Gastrocnemius medialis (tissue), 4 donors: Measurements from ENCODE around the gene RFT1. TPM values are rescaled to one million over a fixed set of nuclear protein-coding genes. Genes with fewer than 3 reads are reported as not detected.

Experiments used
- ATAC-seq, 2 donors: fragments of 150-250 bp; one replicate each; pipeline ENCODE4 v1.9.1; 2016
- DNase-seq, 2 donors: peaks; one replicate each; pipeline ENCODE4 v3.0.0-alpha.2; 2019
- H3K27ac ChIP-seq, 4 donors: fragments of 200-600 bp; sonication (generic); 1 replicate in 1 of 4; 2 replicates in 3 of 4; pipeline ENCODE4 v1.5.1; 2016 to 2018; ENCODE audit warnings: mild to moderate bottlenecking in 2 of 4, moderate library complexity in 1 of 4
- H3K27me3 ChIP-seq, 3 donors: fragments of 200-600 bp; sonication (generic) in 2 of 3; 1 replicate in 1 of 3; 2 replicates in 2 of 3; pipeline versions ENCODE4 v1.5.1 to v1.6.0; 2016 to 2019; ENCODE audit warnings: mild to moderate bottlenecking in 1 of 3, moderate library complexity in 1 of 3
- H3K36me3 ChIP-seq, 2 donors: fragments of 200-600 bp; sonication (generic) in 1 of 2; one replicate each; pipeline ENCODE4 v1.5.1; 2017 to 2018
- H3K4me1 ChIP-seq, 2 donors: fragments of 200-600 bp; sonication (generic) in 1 of 2; one replicate each; pipeline ENCODE4 v1.5.1; 2016 to 2017; ENCODE audit warnings: mild to moderate bottlenecking in 2 of 2
- H3K4me3 ChIP-seq, 4 donors: fragments of 200-600 bp; sonication (generic) in 3 of 4; 1 replicate in 1 of 4; 2 replicates in 3 of 4; pipeline ENCODE4 v1.5.1; 2016 to 2019; ENCODE audit warnings: mild to moderate bottlenecking in 2 of 4
- H3K9me3 ChIP-seq, 3 donors: fragments of 200-600 bp; sonication (generic) in 2 of 3; 1 replicate in 1 of 3; 2 replicates in 2 of 3; pipeline ENCODE4 v1.5.1; 2016 to 2019
- POLR2A ChIP-seq, 2 donors: fragments of 450-650 bp; IDR thresholded peaks; one replicate each; pipeline ENCODE4 v1.6.1; 2017; ENCODE audit warnings: antibody characterized with exemption in 2 of 2, mild to moderate bottlenecking in 2 of 2, moderate library complexity in 2 of 2
- in situ Hi-C, 4 donors: fragments of 200-750 bp; cut with MboI; loops; one replicate each; pipeline versions ENCODE4 v1.15.0 to v1.8.0; 2017; ENCODE audit warnings: low sequenced_read_pairs in 4 of 4
- intact Hi-C: fragments of 100-400 bp; cut with DNase I; formaldehyde crosslinking; loops from one replicate; pipeline ENCODE4 v1.15.1; 2023; ENCODE audit warnings: low total_unique reads
- total RNA-seq, 4 donors: library from RNA; depleted of rRNA; stranded (reverse); fragments of >200 nt; gene quantifications; one replicate each; pipeline versions ENCODE4 v1.1.0 to v1.2.3, GENCODE V29; 2016
- TF ChIP-seq, protein P1 (sequence below), 5 experiments: fragments of 450-650 bp in 3 of 5; fragments of 200-600 bp in 2 of 5; sonication (generic) in 2 of 5; IDR thresholded peaks in 4 of 5; conservative IDR thresholded peaks in 1 of 5; 1 replicate in 4 of 5; 2 replicates in 1 of 5; pipeline ENCODE4 v1.5.1; 2016 to 2019; ENCODE audit warnings: antibody characterized with exemption in 5 of 5, mild to moderate bottlenecking in 3 of 5, moderate library complexity in 3 of 5

Gene RFT1
- total RNA-seq, 4 donors from 2014 or later: 2.5 to 5.7 (median 5.2) TPM

DNA sequence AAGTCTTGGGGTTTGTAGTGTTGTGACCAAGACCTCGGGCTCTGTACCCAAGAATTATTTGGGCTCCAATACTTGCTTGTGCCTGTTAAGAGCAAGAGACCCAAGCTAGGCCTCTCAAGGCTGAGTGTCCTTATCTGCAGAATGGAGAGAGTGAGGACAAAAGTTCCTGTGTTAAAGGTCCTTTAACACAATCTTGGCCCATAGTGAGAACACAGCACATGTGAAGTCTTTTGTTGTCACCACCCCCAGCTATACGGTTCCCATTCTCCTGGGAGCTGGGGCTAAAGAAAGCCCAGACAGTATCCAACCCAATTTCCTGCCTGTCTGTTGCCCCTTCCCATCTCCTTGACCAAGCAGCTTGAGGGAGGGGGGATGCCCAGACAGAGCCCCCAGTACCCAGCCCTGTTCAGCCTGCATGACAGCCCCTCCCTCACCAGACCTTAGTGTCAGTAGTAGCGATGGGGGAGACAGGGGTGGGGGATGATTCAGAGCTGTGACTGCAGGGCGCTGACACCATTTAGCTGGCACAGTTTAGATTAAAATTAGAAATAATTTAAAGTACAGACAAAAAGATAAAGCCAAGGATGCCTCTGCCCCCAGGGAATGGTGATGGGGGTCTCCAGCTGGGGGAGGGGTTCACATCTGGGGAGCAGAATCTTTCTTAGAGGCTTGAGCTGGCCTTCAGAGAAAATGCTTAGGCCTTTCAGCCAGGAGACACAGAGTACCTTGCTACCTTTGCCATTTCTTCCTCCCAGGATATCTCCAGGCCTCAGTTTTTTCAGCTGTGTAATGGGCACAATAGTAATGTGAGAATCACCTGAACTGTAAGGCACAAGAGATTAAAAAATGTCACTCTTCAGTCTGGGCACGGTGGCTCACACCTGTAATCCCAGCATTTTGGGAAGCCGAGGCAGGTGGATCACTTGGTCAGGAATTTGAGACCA is 33.5 kb upstream of the RFT1 start:
- peak overlapping the region in 1 of 4 donors; percentile 13 for H3K27ac ChIP-seq
- intact Hi-C loops (loop anchor here (5.0 kb wide), 1 partner anchor 1196 kb away; the partner anchor contains the start of gene PCBP4), in situ Hi-C loops (no loop called here)
- no peaks in the 10 kb centered on the region for H3K9me3 ChIP-seq
- no peaks in the 10 kb centered on the region for H3K36me3 ChIP-seq
- no peak overlapping the region for H3K4me3 ChIP-seq
- TF ChIP-seq POLR2A (IDR thresholded peaks at IDR 0.05): no peak
- TF ChIP-seq, protein P1, sequence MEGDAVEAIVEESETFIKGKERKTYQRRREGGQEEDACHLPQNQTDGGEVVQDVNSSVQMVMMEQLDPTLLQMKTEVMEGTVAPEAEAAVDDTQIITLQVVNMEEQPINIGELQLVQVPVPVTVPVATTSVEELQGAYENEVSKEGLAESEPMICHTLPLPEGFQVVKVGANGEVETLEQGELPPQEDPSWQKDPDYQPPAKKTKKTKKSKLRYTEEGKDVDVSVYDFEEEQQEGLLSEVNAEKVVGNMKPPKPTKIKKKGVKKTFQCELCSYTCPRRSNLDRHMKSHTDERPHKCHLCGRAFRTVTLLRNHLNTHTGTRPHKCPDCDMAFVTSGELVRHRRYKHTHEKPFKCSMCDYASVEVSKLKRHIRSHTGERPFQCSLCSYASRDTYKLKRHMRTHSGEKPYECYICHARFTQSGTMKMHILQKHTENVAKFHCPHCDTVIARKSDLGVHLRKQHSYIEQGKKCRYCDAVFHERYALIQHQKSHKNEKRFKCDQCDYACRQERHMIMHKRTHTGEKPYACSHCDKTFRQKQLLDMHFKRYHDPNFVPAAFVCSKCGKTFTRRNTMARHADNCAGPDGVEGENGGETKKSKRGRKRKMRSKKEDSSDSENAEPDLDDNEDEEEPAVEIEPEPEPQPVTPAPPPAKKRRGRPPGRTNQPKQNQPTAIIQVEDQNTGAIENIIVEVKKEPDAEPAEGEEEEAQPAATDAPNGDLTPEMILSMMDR (IDR thresholded peaks at IDR 0.05 in 4 of 5, conservative IDR thresholded peaks at IDR 0.05 in 1 of 5): no peak
- DNase-seq: no peak
- H3K27me3 ChIP-seq: no peaks in the 10 kb centered on the region
- no peak for ATAC-seq
- peaks cover 18 to 24% of the 10 kb centered on the region in 2 donors for H3K4me1 ChIP-seq

DNA sequence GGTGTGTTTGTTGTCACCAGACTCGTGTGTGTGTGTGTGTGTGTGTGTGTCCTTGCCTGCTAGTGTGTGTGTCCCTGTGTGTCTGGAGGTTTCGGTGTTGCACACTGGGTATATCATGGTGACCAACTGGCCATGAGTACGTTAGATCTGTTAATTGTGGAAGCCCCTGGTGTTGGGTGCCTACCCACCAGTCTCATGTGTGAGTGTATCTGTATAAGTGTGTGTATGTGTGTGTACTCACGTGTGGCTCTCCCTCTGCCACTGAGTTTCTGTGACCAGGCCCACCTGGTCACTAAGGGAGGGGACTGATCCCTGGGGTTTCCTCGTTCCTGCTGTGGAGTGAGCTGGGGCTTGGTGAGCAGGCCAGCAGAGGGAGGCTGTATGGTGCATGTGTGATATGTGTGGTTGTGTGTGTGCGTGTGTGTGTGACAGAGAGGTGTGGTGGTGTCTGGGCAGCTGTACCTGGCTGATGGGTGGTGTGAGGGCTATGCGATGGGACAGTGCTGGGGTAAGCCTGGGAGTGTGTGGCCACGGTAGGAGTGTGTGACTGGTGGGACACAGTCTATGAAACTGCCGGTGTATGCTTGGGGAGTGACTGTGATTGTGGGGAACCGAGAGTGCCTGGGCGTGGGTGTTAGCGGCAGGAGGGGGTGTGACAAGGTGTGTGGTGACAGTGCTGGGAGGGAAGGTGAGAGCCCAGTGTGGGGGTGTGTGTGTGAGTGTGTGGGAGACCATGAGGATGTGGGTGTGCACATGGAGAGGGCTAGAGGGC is 32.6 kb upstream of the RFT1 start:
- in situ Hi-C loops: no loop called here
- H3K9me3 ChIP-seq: no peaks in the 10 kb centered on the region
- DNase-seq (no peak), ATAC-seq (no peak)
- H3K4me3 ChIP-seq: peak overlapping the region in 2 of 4 donors; percentile 80 to 84
- peaks cover 18 to 24% of the 10 kb centered on the region in 2 donors for H3K4me1 ChIP-seq
- peak overlapping the region in 1 of 4 donors; percentile 71 for H3K27ac ChIP-seq
- intact Hi-C loops: loop anchor here (5.0 kb wide), 1 partner anchor 1196 kb away; the partner anchor contains the start of gene PCBP4
- no peaks in the 10 kb centered on the region for H3K36me3 ChIP-seq
- TF ChIP-seq POLR2A (IDR thresholded peaks at IDR 0.05): no peak
- TF ChIP-seq, protein P1 (IDR thresholded peaks at IDR 0.05 in 4 of 5, conservative IDR thresholded peaks at IDR 0.05 in 1 of 5): no peak
- H3K27me3 ChIP-seq: no peaks in the 10 kb centered on the region

DNA sequence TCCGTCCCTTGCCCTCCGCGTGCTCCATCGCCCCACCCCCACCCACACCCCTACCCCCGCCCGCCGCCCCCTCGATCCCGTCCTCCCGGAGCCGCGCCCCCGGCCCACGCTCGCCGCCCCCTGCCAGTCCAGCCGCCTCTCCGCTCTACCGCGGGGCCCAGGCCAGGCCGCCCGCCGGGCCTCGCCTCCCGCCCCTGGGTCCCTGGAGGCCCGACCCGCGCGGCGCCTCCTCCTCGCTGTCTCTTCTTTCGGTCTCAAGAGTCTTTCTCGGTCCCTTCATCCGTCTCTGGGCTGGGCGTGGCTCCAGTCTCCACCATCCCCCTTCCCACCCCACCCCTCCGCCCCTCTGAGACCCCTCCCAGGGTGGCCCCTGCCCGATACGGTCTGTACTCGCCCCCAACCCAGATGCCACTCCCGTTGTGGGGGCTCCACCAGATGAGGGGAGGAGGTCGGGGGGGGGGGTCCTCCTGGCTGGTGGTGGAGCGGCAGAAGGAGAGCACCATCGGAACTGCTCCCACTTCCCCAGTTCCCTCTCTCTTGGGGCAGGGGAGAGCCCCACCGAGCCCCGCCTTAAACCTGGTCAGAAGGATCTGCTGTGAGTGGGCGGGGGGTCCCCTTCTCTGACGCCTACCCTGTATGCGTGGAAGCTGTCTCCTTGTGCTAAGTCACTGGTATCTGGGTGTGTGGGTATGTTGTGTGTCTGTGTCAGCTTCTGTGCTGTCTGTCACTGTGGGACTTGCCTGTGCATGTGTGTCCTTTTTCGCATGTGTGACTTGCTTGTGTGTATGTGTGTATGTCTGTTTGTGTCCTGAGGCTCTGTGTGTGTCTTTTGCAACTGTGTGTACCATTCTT is 31.8 kb upstream of the RFT1 start:
- in situ Hi-C loops (no loop called here), intact Hi-C loops (loop anchor here (2.0 to 5.0 kb wide), 2 partner anchors 33 to 1195 kb away; partner anchors contain the start of gene PCBP4)
- Histone ChIP-seq H3K4me3 (peak overlapping the region; percentile 80 to 91 (median 83)), H3K9me3 (no peaks in the 10 kb centered on the region), H3K27ac (peak overlapping the region; percentile 71 to 87 (median 80)), H3K36me3 (no peaks in the 10 kb centered on the region), H3K27me3 (no peaks in the 10 kb centered on the region), H3K4me1 (peaks cover 18 to 22% of the 10 kb centered on the region in 2 donors)
- no peak for ATAC-seq
- TF ChIP-seq, protein P1 (IDR thresholded peaks at IDR 0.05 in 4 of 5, conservative IDR thresholded peaks at IDR 0.05 in 1 of 5): no peak
- no peak for TF ChIP-seq POLR2A (IDR thresholded peaks at IDR 0.05)
- DNase-seq: no peak

DNA sequence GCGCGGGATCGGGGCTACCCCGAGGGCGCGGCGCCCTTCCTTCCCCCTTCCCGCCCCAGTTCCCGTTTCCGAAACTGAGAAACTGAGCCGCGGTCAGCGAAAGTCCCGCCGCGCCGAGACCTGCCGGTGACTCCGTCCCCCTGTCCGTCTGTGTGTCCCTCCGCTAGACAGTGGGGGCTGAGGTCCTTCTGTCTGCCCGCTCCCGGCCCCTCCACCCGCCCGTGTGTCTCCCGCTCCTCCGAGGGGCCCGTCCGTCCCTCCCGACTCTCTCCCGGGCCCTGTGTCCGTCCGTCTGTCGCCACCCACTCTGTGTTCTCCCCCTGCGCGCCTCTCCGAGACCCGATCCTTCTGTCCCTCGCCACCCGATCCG is 31.2 kb upstream of the RFT1 start:
- Histone ChIP-seq H3K9me3 (no peaks in the 10 kb centered on the region), H3K4me1 (peaks cover 17 to 18% of the 10 kb centered on the region in 2 donors), H3K4me3 (peak overlapping the region; percentile 80 to 91 (median 83)), H3K27ac (peak overlapping the region; percentile 71 to 87 (median 80)), H3K27me3 (no peaks in the 10 kb centered on the region), H3K36me3 (no peaks in the 10 kb centered on the region)
- TF ChIP-seq, protein P1 (IDR thresholded peaks at IDR 0.05 in 4 of 5, conservative IDR thresholded peaks at IDR 0.05 in 1 of 5): no peak
- no peak for TF ChIP-seq POLR2A (IDR thresholded peaks at IDR 0.05)
- intact Hi-C loops (loop anchor here (2.0 to 5.0 kb wide), 2 partner anchors 33 to 1194 kb away; partner anchors contain the start of gene PCBP4), in situ Hi-C loops (no loop called here)
- ATAC-seq (peak; percentile 27 to 31), DNase-seq (no peak)
